HCEC 1CT (cell line): ENCODE measurements around the gene GPR31.

ENCODE experiments used
- DNase-seq: peaks from one replicate; pipeline ENCODE4 v3.0.0-alpha.2; 2017

Gene GPR31

DNA sequence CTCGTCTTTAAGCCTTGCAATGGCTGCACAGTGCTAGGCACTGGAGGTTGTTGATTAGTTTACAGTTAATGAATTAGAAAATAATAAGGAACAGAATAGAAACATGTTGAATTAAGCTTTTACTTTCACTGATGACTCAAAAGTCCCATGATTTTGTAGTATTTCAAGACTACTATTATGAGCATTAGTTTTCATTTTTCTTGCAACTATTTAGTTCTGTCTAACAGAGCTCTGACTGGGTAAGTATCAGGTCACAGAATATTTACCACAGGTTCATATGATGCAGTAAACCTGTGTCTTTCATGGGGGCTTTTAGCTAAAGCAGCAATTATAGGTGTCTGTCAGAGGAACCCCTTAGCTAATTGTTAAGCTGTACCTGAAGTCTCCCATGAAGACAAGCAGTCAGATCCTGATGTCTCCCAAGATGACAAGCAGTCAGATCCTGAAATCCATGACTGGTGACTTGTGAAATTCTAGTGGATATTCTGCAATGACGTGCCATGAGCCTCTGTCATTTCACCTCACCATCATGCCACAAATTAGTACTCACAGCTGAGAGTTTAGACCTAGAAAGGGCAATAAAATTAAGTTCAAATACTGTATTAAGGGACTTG is 8.2 kb upstream of the GPR31 start:
- DNase-seq, result no peak

DNA sequence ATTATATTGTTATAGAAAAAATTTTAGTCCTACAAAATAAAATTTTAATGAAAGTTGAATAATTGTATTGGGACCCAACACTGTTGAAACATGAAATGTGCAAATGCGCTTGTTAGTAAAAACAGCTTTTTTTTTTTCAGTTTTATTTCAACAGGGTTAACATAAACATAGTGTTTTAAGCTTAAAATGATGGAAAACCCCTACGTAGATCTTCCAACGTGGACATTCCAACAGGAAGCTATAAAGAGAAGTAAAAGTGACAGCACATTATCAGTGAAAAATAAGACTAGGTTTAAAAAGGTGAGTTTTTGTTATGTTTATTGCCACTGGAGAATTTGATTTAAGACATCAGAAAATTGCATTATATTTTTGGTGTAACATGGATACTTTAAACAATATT is 6.5 kb upstream of the GPR31 start:
- DNase-seq, result no peak

DNA sequence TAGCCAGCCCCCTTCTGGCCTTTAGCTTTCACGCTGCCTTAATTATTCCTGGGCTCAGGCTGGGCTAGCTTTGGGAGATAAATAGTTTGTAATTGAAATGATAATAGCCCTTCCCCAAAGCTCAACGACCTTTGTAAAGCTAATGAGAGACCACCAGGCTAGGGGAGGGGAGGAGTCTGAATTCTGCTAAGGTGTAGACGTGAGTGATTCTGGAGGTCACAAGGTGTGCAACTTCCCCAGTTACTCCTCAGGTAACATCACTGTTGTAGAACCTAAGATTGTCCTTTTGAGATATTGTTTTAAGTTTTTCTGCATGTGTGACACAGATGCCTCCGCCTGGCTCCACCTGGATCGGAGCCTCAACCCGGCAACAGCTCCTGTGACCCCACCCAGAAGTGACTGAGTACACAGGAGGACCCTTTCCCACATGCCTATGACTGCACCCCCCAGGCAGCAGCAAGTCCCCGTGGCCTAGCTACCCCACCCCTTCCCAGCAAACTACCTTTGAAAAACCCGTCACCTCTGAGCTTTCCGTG is 5.8 kb upstream of the GPR31 start:
- no peak for DNase-seq

DNA sequence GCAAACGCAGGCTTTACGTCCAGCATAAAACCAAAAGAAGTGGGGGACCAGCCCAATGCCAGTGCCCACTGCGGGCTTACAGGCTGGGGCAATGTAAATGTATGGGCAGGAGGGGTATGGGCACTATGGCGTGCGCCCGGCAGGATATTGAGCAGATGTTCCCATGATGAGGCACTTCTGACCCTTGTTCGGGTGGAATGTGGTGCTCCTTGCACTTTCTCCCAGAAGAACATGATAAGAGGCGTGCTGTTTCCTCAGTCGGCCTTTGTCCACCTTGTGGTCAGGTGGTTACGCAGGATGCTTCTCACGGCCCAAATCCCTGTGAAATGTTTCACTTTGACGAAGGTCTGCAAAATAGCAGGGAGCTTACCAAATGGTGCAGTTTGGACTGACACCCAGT is 4.8 kb upstream of the GPR31 start:
- DNase-seq, result no peak

DNA sequence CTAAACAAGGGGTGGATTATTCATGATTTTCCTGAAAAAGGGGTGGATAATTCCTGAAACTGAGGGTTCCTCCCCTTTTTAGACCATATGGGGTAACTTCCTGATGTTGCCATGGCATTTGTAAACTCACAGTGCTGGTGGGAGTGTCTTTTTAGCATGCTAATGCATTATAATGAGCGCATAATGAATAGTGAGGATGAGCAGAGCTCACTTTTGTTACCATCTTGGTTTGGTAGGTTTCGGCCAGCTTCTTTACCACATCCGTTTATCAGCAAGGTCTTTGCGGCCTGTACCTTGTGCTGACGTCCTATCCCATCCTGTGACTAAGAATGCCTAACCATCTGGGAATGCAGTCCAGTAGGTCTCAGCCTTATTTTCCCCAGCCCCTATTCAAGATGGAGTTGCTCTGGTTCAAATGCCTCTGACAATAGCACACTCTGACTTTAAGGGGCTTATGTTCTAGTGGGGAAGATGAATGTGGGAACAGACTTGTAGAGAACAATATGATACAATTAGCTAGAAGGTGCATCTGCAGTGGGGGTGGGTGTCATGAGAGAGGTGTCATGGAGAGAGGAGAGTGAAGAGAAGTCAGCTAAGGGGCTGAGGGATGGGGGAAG is 4.2 kb upstream of the GPR31 start:
- DNase-seq, result no peak

DNA sequence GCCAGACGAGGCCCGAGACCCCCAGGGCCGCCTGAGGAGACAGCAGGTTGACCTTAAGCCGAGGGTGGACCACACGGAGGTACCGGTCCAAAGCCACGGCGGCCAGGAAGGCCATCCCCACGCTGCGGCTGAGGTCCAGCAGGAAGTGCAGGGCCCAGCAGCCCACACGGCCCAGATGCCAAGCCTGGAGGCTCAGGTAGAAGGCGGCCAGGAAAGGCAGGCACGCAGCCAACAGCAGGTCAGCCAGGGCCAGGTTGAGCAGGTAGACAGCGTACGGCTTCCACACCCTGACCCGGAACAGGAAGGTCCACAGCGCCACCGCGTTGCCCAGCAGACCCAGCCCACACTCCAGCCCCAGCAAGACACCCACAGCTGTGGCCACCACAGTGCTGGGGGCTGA is 366 bp downstream of the GPR31 start:
- no peak for DNase-seq

DNA sequence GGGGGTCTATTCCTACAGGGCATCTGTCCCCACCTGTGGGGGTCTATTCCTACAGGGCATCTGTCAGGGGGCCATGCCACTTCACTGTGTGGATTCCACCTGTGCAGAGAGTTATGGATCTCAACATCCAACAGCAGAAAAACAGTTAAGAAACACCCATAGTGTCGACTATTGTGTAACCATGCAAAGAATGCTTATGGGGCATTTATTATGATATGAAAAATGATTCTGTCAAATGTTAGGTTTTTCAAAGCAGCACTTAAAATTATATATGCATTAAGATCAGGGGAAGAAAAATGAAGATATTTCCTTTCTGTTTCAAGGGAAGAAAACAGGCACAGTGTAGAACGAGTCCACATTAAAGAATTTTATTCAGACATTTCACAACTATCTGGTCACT is 2.9 kb downstream of the GPR31 start:
- DNase-seq, result no peak

DNA sequence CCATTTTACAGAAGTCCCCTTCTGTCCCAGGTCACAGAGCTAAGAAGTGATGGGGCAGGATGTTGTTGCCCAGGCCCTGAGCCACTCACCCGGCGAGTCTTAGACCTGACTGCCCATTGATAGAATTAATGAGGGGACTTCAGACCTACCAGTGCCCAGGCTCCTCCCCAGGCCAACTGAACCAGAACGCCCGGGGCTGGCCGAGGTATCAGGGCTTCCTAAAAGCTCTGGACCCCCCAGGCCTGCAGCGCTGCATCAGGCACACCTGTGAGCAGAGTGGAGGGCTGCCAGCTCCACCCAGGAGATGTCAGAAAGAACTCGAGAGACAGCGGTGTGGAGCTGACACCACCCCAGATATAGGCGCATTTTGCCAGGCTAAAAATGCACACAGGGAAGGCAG is 3.5 kb downstream of the GPR31 start:
- DNase-seq, result no peak

DNA sequence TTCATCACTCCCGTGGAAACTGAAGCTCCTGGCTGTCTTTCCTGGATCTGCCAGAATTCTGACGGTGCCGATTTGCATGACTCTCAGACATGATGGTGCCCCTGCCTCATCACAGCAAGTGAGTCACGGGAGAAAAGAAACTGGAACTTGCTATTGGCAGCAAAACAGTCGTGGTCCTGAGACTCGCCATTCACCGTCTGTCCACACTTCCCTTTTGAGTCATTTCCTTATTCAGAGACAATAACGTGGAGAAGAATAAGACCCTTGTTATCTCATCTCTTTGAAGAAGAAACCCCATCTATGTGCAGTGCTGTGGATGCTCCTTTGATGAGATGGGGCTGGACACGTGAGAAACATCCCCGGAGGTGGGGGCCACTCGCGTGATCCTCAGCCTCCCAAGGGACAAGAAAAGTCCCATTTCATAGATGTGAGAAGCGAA is 4.2 kb downstream of the GPR31 start:
- no peak for DNase-seq

DNA sequence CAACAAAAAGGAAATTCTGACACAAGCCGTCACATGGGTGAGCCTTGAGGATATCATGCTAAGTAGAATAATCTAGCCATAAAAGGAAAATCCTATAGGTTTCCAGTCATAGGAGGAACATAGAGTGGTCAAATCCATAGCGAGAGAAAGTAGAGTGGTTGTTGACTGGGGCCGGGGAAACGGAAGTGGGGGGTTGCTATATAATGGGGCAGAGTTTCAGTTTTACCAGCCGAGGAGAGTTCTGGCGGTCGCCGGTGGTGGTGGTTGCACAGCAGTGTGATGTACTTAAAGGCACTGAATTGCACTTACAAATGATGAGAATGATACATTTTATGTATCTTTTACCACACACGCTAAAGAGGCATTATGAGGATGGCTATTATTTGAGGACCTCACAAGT is 4.9 kb downstream of the GPR31 start:
- DNase-seq, result no peak

DNA sequence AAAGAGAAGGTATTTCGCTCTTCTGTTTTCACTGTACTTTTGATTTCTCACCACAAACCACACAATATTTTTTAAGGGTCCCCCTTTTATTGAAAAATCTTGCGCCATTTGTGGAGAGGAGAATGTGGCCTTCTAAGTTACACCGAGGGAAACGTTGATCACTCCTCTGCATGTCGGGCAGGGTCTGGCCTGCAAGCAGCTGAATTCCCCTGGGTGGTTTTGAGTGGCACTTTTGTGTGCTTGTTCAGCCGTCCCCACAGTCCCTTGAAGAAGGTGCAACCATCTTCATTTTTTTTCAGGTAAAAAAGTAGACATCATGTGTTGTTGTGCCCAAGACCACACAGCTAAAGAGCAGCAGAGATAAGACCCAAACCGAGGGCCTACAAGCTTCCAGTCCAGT is 6.1 kb downstream of the GPR31 start:
- no peak for DNase-seq

DNA sequence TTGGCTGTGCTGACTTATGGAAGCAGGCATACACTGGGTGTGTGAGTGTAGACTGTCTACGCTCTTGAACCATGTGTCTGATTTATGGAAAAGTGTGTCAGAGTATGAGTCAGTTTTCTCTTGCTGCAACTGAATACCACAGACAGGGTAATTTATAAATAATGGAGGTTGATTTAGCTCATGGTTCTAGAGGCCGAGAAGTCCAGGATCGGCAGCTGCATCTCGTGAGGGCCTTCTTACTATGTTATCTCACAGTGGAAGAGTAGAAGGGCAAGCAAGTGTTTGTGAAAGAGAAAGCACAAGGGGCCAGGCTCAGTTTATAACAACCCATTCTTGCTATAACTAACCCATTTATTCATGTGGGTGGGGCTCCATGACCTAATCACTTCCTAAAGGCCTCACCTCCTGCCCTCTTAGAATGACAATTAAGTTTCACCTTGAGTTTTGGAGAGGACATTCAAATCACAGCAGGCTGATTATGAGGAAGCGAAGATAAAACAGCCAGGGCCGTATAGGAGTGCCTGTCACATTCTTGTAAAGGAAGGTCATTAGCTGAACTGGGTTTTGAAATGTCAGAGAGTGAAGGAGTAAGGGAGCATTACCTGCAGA is 6.7 kb downstream of the GPR31 start:
- no peak for DNase-seq

DNA sequence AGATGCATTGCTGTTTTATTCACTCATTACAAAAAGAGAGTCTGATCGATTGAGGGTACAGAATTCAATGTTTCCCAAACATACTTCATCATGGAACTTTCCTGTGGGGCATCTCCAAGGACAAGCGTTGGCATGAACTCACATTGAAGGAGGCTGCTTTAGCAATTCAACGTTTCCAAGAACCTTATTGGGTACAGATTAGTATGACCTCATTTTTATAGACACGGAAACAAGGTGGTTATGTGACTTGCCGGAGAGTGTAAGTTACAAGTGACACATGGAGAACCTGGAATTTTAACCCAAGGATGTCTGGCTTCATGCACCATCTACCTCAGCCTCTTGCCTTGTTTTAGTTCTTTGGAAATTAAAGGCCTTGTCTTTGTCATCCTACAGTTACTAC is 8.8 kb downstream of the GPR31 start:
- no peak for DNase-seq

DNA sequence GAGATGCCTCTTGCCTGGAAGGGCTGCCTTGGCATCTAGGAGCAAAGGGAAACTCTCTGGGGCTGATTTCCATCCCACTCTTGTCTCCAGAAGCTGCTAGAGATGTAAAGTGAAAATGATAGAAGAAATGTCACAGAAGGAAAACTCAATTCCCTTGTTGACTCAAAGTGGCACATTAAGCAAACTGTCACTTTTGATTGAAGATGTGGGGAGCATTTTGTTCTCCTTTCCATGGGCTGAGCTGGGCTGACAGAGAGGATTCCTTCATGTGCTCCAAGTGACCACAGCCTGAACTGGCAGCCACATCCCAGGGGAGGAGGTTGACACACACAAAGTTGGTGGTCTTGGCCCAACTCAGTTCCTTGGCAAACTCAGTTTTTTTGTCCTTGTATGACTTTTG is 9.8 kb downstream of the GPR31 start:
- DNase-seq, result no peak

DNA sequence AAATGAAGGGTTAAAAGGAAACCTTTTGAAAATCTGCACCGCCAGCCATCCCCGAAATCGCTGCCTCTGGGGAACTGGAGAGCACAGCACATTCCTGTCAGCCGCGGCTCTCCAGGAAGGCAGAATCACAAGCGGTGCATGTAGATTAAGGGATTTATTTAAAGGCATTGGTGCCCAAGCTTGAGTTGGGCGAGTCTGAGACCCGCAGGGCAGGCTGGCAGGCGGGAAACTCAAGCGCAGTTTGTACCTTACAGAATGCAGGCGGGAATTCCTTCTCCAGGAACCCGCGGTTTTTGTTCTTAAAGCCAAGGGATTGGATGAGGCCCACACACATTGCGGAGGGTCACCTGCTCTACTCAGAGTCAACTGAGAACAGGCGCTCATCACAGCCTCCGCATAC is 10.8 kb downstream of the GPR31 start:
- no peak for DNase-seq

DNA sequence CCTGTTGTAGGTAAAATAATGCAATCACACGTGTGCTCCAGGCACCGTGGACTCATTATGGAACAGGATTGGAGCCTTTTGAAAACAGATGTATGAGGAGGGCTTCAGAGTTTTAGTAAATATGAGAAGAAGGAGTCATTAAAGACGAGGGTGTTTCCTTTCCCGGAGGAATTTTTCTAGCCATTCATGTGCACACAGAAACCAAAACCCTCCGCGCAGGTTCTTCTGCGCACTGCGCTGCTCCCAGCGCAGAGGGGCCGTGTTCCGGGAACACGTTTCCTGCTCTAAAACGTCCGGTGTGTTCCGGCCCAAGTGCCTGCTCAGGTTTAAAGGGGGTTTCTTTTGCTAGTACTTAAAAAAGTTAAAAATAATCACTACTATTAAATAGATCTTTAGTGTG is 11.6 kb downstream of the GPR31 start:
- DNase-seq, result no peak

DNA sequence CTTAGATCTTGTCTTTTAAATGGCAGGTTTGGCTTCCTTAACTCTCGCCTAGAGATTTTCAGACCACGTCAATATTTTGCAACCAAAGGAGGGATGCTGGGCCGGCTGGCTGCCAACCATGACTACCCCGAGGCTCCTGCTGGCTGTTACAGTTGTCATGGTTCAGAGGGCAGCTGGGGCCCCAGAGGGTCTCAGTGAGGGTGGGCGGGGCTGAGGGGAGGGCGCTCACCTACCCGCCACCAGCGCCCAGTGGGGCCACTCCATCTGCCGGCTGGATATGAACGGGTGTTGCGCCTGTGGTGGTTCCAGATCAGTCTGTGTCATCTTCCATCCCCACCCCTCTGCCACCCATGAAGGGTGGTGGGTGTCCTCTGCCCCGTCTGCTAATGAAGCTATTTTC is 12.3 kb downstream of the GPR31 start:
- no peak for DNase-seq

DNA sequence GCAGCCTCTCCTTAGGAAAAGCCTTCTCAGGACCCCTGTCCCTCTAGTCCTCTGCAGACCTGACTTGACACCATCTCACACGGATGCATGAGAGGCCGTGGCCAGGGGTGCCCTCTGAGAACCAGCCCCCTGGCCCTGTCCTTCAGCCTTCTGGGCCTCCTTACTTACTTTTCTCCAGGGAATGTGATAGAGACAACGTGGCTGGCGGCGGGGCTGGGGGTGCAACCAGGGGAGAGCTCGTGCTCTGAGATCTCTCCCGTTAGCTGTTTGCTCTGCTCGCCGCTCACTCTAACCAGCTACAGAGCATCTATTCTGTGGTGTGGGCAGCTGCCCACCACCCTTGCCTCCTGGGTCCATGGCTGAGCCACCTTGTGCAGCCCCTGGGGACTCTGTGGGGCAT is 14.7 kb downstream of the GPR31 start:
- DNase-seq, result no peak

DNA sequence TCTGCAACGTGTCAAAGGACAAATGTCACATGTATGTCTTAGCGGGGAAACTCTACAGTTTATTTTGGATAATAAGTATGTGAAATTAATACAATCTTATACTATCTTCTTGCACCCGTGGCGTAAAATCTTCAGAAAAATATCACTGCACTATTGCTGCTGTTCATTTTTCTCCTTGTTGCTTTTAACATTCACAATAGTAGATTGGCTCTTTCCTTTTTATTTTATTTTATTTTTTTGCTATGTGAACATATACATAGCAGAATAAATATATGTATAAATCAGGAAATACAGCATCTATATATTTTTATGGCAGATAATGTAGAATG is 15.4 kb downstream of the GPR31 start:
- DNase-seq, result no peak

DNA sequence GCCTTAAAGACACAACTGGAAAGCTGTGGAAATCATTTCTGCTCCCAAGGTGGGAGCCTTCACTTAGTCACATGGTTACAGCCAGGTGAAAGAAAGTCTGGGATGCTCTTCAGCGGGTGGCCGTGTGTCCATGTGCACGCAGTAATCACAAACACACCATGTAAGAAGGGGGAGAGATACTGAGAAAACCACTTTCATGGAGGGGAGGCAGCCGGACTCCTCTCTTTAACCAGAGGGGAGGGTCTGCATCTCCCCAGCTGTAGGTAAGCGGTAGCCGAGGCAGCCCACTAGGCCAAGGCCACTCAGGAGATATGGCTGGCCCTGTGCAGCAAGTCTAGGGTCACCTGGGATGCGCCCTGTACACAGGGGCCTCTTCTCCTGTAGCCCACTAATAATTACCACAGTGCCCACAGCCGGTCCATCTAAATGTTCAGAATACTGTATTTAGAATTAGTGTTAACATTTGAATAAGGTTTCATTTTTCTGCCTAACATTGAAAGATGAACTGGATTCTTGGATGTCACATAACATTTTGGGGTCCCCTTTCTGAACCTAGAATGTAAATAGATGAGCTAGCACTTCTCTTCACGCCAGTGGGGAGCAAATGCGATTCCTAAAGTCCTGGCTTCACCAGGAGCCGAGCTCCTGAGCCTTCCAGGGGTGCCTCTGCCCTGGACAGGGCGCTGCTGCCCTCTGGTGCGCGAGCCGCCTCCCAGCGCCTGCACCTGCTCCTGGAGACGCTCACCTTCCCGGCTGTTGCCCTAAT is 15.9 kb downstream of the GPR31 start:
- no peak for DNase-seq

DNA sequence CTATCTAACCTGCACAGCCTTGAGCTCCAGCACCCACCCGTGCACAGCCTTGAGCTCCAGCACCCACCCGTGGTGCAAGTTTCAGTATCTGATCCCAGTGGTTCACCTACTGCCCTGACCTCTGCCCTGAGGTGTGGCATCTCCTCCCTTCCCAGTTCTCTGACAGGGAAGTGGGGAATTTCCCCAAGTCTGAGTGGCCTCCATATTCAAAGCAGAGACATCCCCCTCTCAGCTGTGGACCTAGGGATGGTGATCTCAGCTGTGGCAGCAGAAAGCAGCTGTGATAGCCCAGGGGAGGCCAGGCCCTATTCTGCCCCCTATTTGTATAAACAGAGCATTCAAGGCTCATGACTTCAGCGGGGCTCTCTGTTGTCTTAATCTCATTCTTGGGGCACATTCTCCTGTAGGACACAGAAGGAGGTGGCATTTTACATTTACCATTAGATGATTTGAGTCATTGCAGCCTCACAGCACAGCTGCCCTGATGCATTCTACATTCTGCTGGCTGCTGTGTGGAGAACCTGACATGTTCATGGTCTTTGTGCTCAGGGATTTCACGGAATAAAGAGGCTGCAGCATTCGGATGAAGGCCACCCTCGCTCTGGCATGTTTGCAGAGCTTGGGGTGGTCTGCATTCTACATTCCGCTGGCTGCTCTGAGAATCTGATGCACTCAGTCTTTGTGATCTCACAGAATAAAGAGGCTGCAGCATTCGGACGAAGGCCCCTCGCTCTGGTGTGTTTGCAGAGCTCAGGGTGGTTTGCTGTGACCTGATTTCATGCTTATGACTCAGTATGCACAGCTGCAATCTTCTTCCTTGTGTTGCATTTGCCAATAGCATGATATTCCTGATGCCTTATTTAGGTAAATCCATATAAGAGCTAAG is 16.9 kb downstream of the GPR31 start:
- no peak for DNase-seq

DNA sequence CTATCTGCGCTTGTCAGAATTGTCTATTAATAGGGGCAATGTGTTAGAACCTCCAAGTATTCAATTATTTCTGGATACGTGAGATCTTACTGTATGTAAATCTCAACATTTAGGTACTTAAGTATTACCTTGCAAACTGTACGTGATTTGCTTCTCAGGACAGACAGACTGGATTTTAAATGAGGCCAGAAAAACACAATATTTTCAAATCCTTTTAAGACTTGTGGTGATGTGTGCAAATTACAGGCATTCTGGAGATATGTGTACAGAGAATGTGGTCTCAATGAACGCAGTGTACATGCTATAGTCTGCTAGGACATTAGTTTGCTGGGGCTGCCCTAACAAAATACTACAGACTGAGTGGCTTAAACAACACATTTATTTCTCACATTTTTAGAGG is 18.0 kb downstream of the GPR31 start:
- DNase-seq, result no peak

DNA sequence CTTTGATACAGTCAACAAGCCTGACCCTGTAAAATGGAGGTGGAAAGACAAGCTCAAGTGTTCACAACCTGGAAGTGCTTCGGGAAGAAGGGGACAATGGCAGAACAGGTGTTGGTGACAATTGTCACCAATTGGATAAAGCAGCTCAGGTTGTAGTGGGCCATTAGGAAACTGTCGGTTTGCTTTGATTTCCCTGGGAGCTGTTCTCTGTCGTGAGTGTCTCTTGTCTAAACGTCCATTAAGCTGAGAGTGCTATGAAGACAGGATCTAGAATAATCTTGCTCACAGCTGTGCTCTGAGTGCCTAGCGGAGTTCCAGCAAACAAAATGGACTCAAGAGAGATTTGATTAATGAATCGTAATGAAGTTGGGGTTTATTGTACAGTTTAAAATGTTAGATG is 19.9 kb downstream of the GPR31 start:
- DNase-seq, result no peak
